Endothelial cell of umbilical vein (primary cell): ENCODE data around the gene RALGPS1. TPM values are rescaled to one million over a fixed set of nuclear protein-coding genes. Genes with fewer than 3 reads are reported as not detected.

ENCODE experiments used
- BruUV-seq: library from RNA; stranded (reverse); fragments of 400-500 nt; replicated peaks from 2 replicates; lab custom pipeline; 2021; lab: Mats Ljungman, UMichigan
- CTCF ChIA-PET: fragments of 300-600, 350-600 bp; sonication (Branson Sonifier 250); formaldehyde crosslinking; loops from one replicate; lab custom pipeline; 2021; ENCODE audit warnings: antibody characterized with exemption, inconsistent platforms; lab: Charles Lee
- POLR2A ChIA-PET: fragments of 300-600, 350-600 bp; sonication (Branson Sonifier 250); formaldehyde crosslinking; loops from one replicate; lab custom pipeline; 2021; ENCODE audit warnings: antibody characterized with exemption, inconsistent platforms; lab: Charles Lee
- DNase-seq: peaks from one replicate; pipeline ENCODE4 v3.0.0-alpha.2; 2011; ENCODE audit warnings: low read depth, low spot score
- FAIRE-seq: peaks from 2 replicates; lab custom pipeline; 2011; peaks lifted over from hg19 to GRCh38; lab: Jason Lieb, UNC
- H2AFZ ChIP-seq: 2 replicates; pipeline ENCODE4 v1.6.0; 2012; ENCODE audit warnings: low read depth, low read length, control low read depth, inconsistent platforms
- H3K27ac ChIP-seq: 2 replicates; pipeline ENCODE4 v1.5.1; 2011; ENCODE audit warnings: low read depth, mild to moderate bottlenecking, control low read depth, low read length, moderate library complexity; ENCODE audit not compliant: insufficient read depth
- H3K27me3 ChIP-seq, 2 experiments: 2 replicates each; pipeline versions ENCODE4 v1.6.0 to v1.6.1; 2011; ENCODE audit warnings: low read length in 2 of 2, mixed read lengths in 1 of 2; ENCODE audit not compliant: control insufficient read depth in 2 of 2, insufficient read depth in 2 of 2
- H3K36me3 ChIP-seq, 2 experiments: 2 replicates in 1 of 2; 3 replicates in 1 of 2; pipeline ENCODE4 v1.5.1; 2011; ENCODE audit warnings: low read length in 2 of 2, mild to moderate bottlenecking in 1 of 2, moderate library complexity in 1 of 2; ENCODE audit not compliant: control insufficient read depth in 2 of 2, insufficient read depth in 2 of 2; ENCODE audit errors: extremely low read depth in 1 of 2
- H3K4me1 ChIP-seq: 3 replicates; pipeline ENCODE4 v1.5.1; 2011; ENCODE audit warnings: mild to moderate bottlenecking, low read length; ENCODE audit not compliant: control insufficient read depth, insufficient read depth; ENCODE audit errors: extremely low read depth
- H3K4me2 ChIP-seq: 2 replicates; pipeline ENCODE4 v1.6.1; 2011; ENCODE audit warnings: low read length, control low read depth, mixed read lengths; ENCODE audit not compliant: insufficient read depth
- H3K4me3 ChIP-seq, 3 experiments: fragments of 200-600 bp in 1 of 3; sonication (generic), shearing (Covaris generic) in 1 of 3; replicated peaks in 1 of 3; 2 replicates each; pipeline ENCODE4 v1.5.1; 2011 to 2016; ENCODE audit warnings: control low read depth in 3 of 3, low read length in 3 of 3, mild to moderate bottlenecking in 2 of 3, inconsistent platforms in 1 of 3, low read depth in 1 of 3, moderate library complexity in 1 of 3; ENCODE audit not compliant: insufficient read depth in 1 of 3
- H3K79me2 ChIP-seq: 2 replicates; pipeline ENCODE4 v1.6.0; 2012; ENCODE audit warnings: low read length, inconsistent platforms; ENCODE audit not compliant: control insufficient read depth, insufficient read depth
- H3K9ac ChIP-seq: replicated peaks from 2 replicates; pipeline ENCODE3; 2011; ENCODE audit warnings: low read length, control low read depth; ENCODE audit not compliant: insufficient read depth; ENCODE audit errors: extremely low read depth
- H3K9me1 ChIP-seq: replicated peaks from 3 replicates; pipeline ENCODE4 v1.6.0; 2011; ENCODE audit warnings: mild to moderate bottlenecking, low read length; ENCODE audit not compliant: control insufficient read depth, insufficient read depth; ENCODE audit errors: extremely low read depth
- H3K9me3 ChIP-seq: replicated peaks from 2 replicates; pipeline ENCODE4 v1.5.1; 2012; ENCODE audit warnings: low read length, inconsistent platforms; ENCODE audit not compliant: control insufficient read depth, insufficient read depth
- H4K20me1 ChIP-seq: replicated peaks from 2 replicates; pipeline ENCODE3; 2011; ENCODE audit warnings: mild to moderate bottlenecking, low read length; ENCODE audit not compliant: control insufficient read depth, insufficient read depth; ENCODE audit errors: extremely low read depth
- CTCF ChIP-seq, 2 donors: IDR thresholded peaks; 1 replicate in 1 of 2; 2 replicates in 1 of 2; pipeline ENCODE4 v1.5.1; 2011; ENCODE audit warnings: low read length in 2 of 2, mild to moderate bottlenecking in 2 of 2, moderate library complexity in 2 of 2, control low read depth in 1 of 2, inconsistent platforms in 1 of 2, low read depth in 1 of 2; ENCODE audit not compliant: insufficient read depth in 1 of 2; ENCODE audit errors: extremely low read depth in 1 of 2
- EZH2 ChIP-seq: IDR thresholded peaks from 2 replicates; pipeline ENCODE4 v1.6.1; 2012; ENCODE audit warnings: borderline replicate concordance, low read depth, mild to moderate bottlenecking, moderate library complexity, low read length, inconsistent platforms; ENCODE audit not compliant: severe bottlenecking
- FOS ChIP-seq: IDR thresholded peaks from 2 replicates; pipeline ENCODE4 v1.6.1; 2011; ENCODE audit warnings: mild to moderate bottlenecking, low read length, moderate library complexity, borderline replicate concordance; ENCODE audit not compliant: insufficient read depth
- GATA2 ChIP-seq: IDR thresholded peaks from 2 replicates; pipeline ENCODE4 v1.7.0; 2011; ENCODE audit warnings: low read depth, mild to moderate bottlenecking, moderate library complexity, mixed read lengths, low read length; ENCODE audit not compliant: insufficient read length, insufficient read depth
- JUN ChIP-seq: IDR thresholded peaks from 2 replicates; pipeline ENCODE4 v1.6.1; 2011; ENCODE audit warnings: borderline replicate concordance, low read depth; ENCODE audit not compliant: insufficient read length, insufficient read depth
- MAX ChIP-seq: IDR thresholded peaks from 2 replicates; pipeline ENCODE4 v1.6.1; 2011; ENCODE audit not compliant: insufficient read depth, insufficient read length
- MYC ChIP-seq: IDR thresholded peaks from one replicate; pipeline ENCODE4 v1.6.1; 2011; ENCODE audit warnings: mild to moderate bottlenecking, low read depth, low read length
- POLR2A ChIP-seq: IDR thresholded peaks from 2 replicates; pipeline ENCODE4 v1.6.1; 2012; ENCODE audit warnings: low read depth, mild to moderate bottlenecking, control low read depth, low read length
- POLR2AphosphoS5 ChIP-seq: IDR thresholded peaks from 2 replicates; pipeline ENCODE4 v1.6.1; 2012; ENCODE audit warnings: low read depth, mild to moderate bottlenecking, control low read depth, low read length, moderate library complexity; ENCODE audit not compliant: insufficient read depth
- dilution Hi-C: fragments of 300-500 bp; cut with MboI; formaldehyde crosslinking; loops from one replicate; pipeline ENCODE4 v1.15.0; 2019; ENCODE audit warnings: low sequenced_read_pairs; ENCODE audit not compliant: extremely low pct_ligation_motif_present
- intact Hi-C: fragments of 100-400 bp; cut with micrococcal nuclease; formaldehyde crosslinking; loops from one replicate; pipeline ENCODE4 v1.10.0; 2022
- polyA plus RNA-seq, 4 experiments: library from polyadenylated mRNA; depleted of rRNA in 3 of 4; stranded (reverse) in 3 of 4; unstranded in 1 of 4; fragments of >200 nt; gene quantifications; 2 replicates each; pipeline versions ENCODE4 v1.2.1 to v1.2.3, GENCODE V29; 2011 to 2012; ENCODE audit warnings: missing spikeins in 1 of 4
- total RNA-seq: library from RNA; stranded (reverse); gene quantifications from 2 replicates; pipeline ENCODE4 v1.2.3, GENCODE V29; 2021

Gene RALGPS1
- total and polyA plus RNA-seq, 2 donors (not counting 3 experiments of a cell fraction or from before 2014, with no cell fraction given), result 3.8 to 5.5 TPM

- POLR2A ChIA-PET, result no interaction called here
- Histone ChIP-seq H3K27me3 (no peaks in the 10 kb centered on the region), H2AFZ (no peak overlapping the region), H3K27ac (no peak overlapping the region), H3K4me3 (no peak overlapping the region), H3K36me3 (no peaks in the 10 kb centered on the region), H3K79me2 (no peaks in the 10 kb centered on the region), H3K9ac (no peak overlapping the region), H3K4me2 (no peak overlapping the region), H3K4me1 (no peaks in the 10 kb centered on the region), H4K20me1 (no peaks in the 10 kb centered on the region), H3K9me3 (no peaks in the 10 kb centered on the region), H3K9me1 (no peaks in the 10 kb centered on the region)
- FAIRE-seq, result no peak
- no peak for DNase-seq
- no peak for TF ChIP-seq EZH2
- no peak for TF ChIP-seq MAX
- TF ChIP-seq CTCF (IDR thresholded peaks at IDR 0.05; ENCODE audit: extremely low read depth in 1 of 2, insufficient read depth in 1 of 2, low read depth in 1 of 2, low read length in 2 of 2), result no peak
- TF ChIP-seq GATA2, result no peak
- TF ChIP-seq POLR2AphosphoS5, result no peak
- no peak for TF ChIP-seq JUN
- no peak for TF ChIP-seq POLR2A
- no peak for TF ChIP-seq MYC
- no peak for TF ChIP-seq FOS
- intact Hi-C loops (no loop called here), dilution Hi-C loops (no loop called here)
- BruUV-seq, result no TSS peak
- CTCF ChIA-PET, result interaction anchor here (0.9 to 10.9 kb wide), 10 partner anchors 10 to 255 kb away, joined by 3 to 272 read pairs (median 6); no protein-coding TSS in a partner anchor
These were observed 281.6 kb downstream of the RALGPS1 start for GRCh38 chr9:127195976-127196825.
